ENCODE results near the gene VASN.
"Not testable (repeated sequence)": the region's sequence is repeated elsewhere in the genome, so short reads cannot be mapped to it uniquely, and the experiment has no call there.

The VASN gene

DNA sequence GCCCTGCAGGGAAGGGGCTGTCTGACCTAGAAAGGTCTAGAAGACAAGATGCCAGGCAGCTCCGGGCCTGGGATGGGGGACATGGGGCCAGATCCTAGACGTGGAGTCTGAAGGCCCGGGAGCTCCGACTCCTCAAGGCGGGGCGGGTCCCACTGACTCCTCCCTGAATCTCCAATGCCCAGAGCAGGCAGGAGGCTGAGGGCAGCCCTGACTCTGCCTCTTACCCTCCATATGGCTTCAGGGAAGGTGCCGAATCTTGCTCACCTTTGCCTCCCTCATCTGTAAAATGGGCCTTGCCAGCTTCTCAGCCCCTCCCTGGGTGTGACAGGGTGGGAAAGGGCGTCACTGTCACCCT, 14.8 kb downstream of the VASN start:
- DNase-seq = no peak

DNA sequence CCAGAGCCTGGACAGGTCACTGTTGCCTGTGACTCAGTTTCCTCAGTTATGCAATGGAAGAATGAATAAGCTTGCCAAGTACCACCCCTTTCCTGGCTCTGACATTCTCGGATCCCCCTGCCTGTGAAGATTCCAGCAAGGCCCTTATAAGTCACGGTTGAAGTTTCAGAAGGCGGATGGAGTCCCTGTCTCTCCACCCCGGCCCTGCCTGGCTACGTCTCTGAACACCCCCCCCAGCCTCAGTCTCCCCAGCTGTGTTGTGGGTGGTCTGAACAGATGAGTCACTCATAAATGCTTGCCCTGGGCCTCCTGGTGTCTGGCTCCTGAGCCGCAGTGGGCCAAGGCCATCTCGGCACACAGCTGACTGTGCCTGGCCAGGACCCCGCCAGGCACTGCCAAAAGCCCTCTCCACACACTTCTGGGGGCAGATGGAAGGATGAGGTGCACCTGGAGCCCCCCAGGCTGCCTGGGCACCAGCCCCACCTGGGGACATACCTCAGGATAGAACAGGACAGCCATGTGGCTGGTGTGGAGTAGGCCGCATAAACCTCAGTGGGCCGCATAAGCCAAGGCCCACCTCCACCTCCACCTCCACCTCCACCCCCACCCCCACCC, 15.4 kb downstream of the VASN start:
- no peak for DNase-seq

DNA sequence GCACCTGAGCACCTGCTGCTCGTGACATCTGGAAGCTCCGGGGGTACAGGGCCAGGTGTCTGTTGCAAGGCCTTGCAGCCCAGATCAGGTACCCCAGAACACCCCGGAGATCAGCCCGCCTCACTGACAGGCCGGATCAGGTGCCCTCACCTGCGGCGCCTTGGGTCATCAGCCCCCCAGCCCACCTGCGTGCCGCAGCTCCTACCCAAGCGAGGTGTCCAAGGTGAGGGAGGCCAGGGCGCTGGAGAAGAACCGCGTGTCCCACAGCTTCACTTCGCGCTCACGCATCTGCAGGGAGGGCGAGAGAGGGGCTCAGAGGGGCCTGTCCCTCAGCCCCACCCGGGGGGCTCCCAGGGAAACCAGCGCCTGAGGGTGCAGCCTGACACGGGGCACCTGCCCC, 16.1 kb downstream of the VASN start:
- no peak for DNase-seq

DNA sequence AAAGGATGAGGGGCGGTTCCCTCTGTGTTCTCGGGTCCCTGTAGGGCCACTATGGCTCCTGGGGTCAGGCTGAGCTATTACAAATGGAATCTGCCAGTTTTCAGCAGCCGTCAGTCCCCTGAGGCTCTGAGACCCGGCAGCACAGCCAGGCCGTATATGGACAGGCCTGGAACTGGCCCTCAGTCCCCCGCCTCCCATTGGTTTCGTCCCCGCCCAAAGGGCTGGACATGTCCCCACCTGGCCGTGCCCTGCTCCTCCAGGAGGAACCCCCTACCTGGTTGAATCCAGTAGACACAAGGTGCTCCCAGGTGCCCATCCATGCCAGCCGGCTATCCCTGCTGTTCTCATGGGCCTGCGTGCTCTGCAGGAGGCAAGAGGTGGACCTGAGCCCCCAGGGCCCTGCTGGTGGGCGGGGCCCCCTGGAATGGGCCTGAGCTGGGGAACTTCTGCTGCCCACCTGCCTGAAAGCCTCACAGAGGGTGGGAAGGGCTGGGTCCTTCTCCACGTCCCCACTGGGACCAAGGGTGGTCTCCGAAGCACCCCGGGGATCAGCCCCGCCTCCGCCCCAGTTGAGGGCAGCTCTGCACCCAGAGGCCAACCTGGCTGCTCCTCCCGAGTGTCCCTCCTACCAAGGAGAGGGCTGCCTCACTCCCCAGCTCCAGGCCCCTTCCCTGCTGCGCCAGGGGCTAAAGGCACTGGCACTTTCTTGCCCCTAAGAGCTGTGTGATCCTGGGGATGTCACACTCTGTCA, 16.8 kb downstream of the VASN start:
- DNase-seq = no peak

DNA sequence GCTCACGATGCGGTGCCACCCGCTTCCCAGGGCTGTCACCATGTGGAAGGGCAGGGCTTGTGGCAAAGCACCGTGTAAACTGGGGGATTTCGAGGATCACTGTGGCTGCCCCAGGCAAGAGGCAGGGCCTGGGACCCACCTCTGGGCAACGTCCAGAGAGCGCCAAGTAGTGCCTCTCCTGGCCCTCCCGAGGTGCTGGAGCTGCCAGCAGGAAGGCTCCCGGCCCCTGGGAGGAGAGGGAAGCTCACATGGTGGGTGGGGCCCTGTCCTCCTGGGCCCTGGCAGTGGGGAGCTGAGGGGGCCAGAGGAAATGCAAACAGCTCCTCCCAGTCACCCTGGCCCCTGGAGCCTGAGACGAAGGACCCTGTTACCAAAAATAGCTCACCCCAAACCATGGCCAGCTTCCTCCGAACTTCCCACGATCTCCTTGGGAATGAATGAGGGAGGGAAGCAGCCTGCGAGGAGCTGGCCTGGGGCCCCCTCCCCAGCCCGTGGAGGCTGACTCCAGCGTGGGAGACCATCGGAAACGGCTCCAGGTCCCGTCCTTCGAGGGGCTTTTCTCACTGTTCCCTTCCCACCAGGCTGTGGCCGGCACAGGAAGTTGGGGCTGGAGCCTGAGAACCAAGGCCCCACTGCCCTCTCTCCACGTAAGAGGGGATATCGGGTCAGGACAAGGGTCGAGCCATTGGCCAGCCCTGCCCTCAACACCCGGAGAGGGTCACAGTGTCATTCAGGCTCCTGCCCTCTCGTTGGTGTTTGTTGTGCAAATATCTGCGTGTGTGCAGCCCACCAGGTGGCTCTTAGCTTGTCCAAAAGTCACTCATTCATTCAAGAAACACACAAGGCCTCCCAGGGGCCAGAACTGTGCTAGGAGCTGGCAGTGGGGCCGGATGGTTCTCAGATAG, 17.7 kb downstream of the VASN start:
- DNase-seq = no peak

DNA sequence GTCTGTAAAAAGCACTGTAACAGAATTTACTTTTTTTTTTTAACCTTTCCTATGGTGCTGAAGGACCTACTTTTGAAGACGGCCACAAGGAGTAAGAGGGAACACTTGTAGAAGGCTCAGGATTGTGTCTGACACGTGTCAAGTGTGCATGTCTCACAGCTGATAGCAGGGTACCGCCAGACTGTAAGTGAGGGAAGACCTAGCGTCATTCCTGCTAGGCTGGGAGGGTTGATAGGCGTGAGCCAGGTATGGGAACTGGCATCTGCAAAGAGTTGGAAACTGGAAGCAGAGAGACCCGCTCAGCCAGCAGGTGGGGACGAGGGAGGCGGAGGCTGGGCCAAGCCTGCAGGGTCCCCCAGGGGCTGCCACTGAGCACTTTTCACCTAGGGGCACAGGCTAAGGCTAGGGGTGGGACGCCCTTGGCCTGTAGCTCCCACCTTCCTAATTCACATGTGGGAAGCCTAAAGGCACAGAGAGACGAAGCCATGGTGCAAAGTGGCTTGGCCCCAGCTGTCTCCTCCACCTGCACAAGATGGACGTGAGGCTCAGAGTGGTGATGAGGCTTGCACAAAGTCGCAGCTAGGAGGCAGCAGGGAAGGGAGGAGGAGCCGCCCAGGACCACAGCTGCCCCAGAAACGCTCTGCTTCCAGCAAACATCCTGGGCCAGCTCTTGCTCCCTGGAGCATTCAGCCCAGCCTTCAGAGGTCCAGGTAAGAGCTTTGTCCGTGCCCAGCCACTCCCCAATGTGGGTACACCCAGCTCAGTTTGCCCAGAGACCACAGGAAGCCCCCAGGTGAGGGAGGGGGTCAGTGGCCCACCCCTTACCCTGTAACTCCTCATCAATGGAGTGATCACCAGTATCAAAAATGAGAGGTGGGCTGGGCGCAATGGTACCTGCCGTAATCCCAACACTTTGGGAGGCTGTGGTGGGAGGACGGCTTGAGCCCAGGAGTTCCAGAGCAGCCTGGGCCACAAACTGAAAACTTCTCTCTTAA, 18.9 kb downstream of the VASN start:
- no peak for DNase-seq

DNA sequence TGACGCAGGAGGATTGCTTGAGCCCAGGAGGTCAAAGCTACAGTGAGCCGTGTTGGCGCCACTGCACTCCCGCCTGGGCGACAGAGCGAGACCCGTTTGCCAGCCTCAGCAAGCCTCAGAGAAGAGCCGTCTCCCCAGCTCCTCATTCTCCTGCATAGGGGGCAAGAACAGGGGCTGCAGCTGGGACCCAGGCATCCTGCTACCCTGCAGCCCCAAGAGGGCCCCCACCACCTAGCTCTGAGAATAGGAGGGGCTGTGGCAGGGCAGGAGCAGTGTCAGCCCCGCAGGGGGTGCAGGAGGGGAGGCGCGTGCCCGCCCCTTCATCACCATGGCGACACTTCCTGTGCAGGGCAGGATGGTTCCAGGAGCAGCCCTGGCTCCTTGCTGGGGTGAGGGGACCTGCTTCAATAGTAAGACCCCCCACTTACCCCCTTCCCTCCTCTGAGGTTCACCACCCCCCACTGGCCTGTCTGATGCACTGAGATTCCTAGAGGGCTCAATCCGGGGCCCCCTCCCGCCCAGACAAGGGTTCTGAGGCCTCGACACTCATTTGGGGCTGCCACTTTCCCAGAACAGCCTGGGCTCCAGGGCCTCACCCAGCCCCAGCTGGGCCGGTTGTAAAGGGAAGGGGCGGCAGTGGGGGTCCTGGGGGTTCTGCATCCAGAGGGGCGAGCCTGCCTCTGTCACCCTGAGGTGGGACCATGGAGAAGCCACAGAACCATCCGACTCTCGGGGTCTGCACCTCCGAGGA, 20.2 kb downstream of the VASN start:
- no peak for DNase-seq

DNA sequence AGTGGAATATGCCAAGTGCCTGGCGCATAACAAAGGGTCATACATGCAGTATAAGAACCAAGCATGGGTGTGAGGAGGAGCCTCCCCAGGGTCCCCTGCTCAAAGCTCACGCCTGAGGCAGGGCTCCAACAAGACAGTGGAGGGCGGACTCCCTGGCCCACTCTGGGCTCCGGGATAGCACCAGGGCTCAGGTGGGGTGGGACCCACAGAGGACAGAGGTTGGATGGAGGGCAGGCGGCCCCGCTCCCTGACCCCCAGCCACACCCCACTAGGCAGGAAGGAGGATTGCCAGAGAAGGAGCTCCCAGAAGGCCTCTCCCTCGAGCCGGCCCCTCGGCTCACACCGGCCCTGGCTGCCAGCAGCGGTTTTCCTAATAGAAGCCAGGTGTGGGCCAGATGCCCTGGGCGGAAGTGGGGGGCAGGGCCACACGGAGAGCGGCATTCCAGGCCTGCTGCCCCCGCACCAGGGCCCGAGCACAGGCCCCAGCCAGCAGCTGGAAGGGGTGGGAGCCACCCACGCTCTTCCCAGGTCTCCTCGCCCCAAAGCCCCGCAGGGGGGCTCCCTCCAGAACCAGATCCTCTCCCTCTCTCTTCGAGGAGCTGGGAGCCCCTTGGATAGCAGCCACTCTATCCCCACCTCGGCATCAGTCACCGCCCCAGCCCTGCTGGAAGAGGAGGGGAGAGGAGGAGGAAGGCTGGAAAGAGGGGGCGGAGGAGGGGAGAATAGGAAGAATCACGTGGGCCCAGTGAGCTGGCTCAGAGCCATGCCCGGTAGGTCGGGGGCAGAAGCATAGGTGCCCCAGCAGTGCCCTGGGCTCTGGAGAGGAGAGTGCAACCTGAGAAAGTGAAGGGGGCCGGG, 21.0 kb downstream of the VASN start:
- DNase-seq = no peak

DNA sequence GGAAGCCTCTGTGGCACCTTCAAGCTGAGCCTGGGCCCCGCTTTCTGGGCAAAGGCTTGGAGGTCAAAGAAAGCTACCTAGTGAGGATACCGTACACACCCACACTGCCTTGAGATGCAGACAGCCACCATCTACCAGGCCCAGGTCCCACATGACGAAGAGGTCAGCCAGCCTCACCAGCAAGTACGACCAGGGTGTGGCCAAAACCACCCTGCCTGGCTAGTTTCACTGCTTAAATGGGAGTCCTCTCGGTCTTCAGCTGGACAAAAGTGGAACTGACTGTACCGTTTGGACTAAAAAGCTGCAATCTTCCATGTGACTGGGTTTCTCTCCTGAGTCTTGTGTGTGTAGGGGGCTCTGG, 21.6 kb downstream of the VASN start:
- no peak for DNase-seq

DNA sequence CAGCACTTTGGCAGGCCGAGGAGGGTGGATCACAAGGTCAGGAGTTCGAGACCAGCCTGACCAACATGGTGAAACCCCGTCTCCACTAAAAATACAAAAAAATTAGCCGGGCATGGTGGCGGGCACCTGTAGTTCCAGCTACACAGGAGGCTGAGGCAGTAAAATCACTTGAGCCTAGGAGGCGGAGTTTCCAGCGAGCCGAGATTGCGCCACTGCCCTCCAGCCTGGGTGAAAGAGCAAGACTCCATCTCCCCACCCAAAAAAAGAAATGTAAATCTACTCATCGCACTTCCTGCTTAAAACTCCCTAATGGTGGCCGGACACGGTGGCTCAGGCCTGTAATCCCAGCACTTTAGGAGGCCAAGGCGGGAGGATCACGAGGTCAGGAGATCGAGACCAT, 22.2 kb downstream of the VASN start:
- not testable (repeated sequence) for DNase-seq

DNA sequence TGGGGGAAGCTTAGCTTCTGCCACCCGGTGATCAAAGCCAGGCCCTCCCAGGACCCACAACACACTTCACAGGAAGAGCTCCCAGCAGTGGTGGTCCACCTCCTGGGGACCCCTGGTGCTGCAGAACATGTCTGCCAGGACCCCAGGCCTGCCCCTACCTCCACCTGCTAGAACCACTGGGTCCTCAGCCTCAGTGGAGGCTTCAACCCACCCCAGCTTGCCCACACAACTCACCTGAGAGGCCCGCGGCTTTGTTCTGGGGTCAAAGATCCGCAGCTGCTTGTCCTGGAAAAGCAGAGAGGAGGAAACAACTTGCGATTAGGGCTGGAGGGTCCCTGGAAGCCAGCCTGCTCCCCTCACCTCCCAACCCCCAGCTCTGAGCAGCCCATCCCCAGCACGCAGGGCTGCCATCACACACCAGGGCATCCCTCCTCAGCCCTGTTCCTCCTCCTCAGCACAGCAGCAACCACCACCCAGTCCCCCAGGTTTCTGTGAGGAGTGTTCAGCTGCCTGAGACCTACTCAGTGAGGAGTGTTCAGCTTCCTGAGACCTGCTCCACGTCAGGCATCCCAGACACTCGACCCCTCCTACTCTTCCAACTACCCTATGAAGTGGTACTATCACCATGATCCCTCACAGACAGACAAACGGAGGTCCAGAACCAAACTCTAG, 23.5 kb downstream of the VASN start:
- no peak for DNase-seq

DNA sequence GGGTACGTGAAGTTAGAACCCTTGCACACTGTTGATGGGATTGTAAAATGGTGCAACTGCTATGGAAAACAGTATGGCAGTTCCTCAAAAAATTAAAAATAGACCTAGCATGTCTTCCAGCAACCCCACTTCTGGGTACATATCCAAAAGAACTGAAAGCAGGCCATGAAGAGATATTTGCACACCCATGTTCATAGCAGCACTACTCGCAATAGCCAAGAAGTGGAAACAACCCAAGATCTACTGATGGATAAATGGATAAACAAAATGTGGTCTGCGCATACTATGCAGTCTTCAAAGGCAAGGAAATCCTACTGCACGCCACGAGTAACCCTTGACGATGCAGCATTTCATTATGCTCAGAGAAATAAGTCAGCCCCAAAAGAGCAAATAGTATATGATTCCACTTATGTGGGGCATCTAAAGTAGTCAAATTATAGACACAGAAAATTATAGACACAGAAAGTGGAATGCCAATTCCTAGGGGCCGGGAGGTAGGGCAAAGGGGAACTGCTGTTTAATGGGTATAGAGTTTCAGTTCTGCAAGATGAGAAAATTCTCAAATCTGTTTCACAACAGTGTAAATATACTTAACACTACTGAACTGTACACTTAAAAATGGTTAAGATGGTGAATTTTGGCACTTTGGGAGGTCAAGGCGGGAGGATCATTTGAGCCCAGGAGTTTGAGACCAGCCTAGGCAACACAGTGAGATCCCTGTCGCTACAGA, 27.5 kb downstream of the VASN start:
- DNase-seq = no peak

DNA sequence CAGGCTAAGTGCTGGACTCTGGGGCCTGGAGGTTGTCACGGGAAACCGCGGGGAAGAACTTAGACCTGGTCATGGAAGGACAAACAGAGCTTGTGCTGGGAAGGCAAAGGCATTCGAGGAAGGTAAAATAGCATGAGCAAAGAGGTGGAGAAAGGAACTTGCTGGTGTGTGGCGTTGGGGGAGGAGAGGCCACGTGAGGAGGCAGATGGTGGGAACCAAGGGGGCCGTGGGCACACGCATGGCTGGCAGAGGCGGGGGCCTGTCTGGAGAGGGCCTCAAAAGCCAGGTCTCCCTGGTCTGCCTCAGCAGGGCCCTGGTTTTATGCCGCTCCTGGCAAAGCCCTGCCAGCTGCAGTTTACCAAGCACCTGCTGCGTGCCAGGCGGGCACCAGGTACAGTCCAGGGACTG, 29.4 kb downstream of the VASN start:
- no peak for DNase-seq

DNA sequence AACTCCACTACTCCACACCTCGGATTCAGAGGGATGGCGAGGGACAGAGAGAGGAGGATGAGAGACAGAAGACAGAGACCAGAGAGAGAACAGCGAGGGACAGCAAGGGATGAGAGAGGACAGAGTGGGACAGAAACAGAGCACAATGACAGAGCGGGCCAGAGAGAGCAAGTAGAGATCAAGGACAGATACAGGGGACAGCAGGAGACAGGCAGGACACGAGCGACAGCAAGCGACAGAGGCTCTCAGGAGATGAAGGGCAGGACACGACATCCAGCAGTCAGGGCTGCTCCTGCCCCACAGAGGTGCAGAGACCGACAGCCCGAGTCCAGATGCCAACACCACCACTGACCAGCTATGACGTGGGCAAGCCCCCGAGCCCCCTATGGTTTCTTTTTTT, 29.9 kb downstream of the VASN start:
- no peak for DNase-seq

DNA sequence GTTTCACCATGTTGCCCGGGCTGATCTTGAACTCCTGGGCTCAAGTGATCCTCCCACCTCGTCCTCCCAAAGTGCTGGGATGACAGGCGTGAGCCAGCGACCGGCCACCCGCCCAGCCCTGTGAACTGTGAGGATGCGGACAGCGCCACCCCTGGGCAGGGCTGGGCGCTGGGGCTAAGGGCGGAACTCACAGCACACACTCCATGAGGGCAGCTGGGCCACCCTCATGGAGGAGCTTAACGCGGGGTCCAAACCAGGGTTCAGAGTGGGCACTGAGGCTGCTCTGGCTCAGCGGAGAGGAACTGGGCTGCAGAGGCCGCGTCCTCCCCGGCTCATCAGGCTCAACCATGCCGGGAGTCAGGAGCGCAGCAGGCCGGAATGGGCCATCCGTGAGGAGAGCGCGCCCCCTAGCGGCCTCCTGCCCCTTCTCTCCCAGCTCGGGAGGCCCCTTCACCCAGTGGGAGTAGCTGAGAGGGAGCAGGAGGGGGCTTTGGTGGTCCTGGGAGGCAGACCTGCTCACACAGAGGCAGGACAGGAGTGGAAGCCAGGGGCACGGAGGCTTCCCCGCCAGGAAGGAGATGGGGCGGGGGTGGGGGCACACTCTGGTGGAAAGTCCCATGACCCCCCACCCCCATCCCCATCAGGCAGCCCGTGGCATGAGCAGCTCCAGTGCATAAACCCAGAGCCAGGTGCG, 30.9 kb downstream of the VASN start:
- peak; percentile 63 for DNase-seq

DNA sequence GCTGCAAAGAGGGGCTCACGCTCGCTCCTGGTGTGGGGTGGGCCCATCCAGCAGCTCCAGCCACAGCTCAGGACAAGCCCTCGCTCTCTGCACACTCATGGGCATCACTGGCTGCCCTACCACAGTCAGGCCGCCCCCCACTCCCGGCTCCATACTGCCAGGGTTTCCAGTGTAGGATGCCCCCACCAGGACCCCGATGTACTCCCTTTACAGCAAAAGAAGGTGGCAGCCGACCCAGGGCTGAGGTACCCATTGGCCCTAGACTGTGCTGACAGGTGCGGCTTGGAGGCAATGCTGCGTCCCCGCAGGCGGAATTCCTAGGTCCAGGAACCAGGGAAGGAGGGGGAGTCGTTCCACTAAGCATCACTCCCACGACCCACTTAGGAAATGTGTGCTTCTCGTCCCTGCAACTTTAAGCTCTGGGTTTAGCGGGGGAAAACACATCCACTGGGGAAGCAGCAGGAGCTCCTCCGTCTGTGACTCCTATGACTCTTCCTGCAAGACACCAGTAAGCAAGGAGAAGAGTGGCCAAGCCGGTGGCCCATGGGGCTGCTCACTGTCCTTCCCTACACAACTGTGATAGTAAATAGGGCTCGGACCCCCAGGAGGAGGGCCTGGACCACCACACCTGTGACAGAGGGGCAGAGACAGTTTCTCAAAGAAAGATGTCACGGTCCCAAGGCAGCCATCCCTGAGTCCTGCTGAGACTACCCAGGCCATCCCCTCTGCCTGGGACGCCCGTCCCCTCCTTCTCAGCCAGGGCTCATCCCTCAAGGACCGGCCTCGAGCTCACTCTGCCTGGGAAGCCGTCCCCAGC, 31.7 kb downstream of the VASN start:
- DNase-seq = no peak

DNA sequence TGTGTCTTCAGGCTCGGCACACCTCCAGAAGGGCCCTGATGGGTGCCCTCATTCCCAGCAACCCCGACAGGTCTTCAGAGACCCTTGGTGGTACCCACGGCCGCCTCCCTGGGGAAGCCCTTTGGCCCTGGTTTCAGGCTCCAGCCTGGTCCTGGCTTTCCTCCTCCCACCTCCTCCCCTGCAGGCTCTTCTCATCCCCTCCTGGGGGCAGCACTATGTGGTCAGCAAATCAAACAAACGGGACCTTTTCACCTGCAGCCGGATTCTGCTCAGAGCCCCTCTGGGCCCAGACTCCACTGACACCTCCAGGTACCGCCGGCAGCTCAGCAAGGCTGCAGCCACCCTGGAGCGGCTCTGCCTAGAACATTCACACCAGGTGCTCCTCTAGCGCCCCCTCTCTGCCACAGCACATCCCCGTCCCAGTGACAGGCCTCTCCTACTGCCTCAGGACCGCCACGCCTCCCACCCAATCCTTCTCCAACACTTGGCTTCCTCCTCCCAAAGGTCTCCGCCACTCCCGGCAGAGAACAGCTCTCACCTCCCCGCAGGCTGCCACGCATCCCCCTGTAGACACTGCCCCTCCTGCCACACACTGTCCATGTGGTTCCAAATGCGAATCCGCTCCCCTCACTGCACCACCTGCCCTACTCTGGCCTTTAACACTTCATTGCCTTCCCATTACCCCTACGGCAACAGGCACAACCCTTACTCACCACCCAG, 32.8 kb downstream of the VASN start:
- DNase-seq = peak; percentile 35
